ENCODE results near the gene SLC40A1. TPM values are rescaled to one million over a fixed set of nuclear protein-coding genes. Genes with fewer than 3 reads are reported as not detected.

SLC40A1 gene
- total RNA-seq, 1 donor: 393 TPM

DNA sequence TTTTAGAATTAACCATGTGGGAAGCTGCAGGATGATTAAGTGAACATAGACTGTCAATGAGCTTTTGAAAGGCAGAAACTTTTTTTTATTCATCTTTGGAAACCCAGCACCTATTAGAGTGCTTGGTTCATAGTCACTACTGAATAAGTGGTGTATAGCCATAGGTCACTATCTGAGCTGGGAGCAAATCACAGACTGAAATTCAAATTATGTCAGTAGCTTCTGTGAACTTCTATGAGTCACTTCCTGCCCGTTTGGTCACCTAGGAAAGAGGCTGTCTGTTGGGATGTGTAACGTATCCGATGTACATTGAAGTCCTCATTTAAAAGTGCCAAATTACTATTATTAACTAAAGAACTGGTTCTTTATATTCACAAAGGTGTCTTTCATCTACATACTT is 20.5 kb upstream of the SLC40A1 start:
- DNase-seq (ENCODE audit: low read depth in 2 of 3, low spot score in 2 of 3): no peak

DNA sequence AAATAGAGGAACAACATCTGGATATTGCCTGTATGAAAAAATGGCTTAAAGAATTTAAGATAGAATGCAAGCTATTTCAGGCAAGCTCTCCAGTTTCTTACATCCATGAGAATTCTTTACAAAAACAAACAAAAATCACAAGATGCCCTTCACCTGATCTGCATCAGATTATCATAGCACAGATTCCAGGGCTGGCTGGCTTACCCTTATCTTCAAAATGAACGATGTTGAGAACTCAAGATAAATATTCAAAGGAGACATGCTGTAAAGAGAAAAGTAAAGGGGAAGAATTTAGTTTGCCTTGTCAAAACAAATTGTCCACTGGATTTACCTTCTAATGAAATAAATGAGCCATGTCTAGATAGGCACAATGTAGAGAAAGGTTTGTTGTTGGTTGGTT is 18.7 kb upstream of the SLC40A1 start:
- DNase-seq (ENCODE audit: low read depth in 2 of 3, low spot score in 2 of 3): no peak

GRCh38 chr2:189595417-189595816 is 14.8 kb upstream of the SLC40A1 start:
- no peak for DNase-seq (ENCODE audit: low read depth in 2 of 3, low spot score in 2 of 3)

- DNase-seq (ENCODE audit: low read depth in 2 of 3, low spot score in 2 of 3): no peak
Observed at GRCh38 chr2:189594305-189594704, 13.7 kb upstream of the SLC40A1 start.

DNA sequence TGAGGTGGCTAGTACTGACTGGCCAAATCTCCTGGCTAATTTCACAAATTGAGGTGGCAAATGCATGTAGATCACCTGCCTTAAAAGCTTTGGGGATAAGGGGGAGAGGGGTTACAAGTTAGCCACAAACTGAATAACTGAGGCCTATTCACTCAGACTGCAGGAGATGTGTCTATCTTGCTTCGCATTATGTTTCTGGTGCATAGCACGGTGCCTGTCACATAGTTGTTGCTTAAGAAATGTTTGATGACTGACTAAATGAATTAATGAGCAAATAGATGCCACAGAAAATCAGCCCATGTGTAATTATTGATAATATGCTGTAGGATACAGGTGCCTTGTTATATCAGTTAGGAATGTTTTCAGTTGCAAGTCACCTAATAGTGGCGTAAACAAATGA is 12.5 kb upstream of the SLC40A1 start:
- no peak for DNase-seq (ENCODE audit: low read depth in 2 of 3, low spot score in 2 of 3)

- peak in 1 of 3 donors; percentile 57 for DNase-seq (ENCODE audit: low read depth in 2 of 3, low spot score in 2 of 3)
Observed at GRCh38 chr2:189592353-189592984, 11.9 kb upstream of the SLC40A1 start.

GRCh38 chr2:189587780-189588179 is 7.2 kb upstream of the SLC40A1 start:
- DNase-seq (ENCODE audit: low read depth in 2 of 3, low spot score in 2 of 3): peak in 1 of 3 donors; percentile 70

GRCh38 chr2:189585226-189585756 is 4.7 kb upstream of the SLC40A1 start:
- no peak for DNase-seq (ENCODE audit: low read depth in 2 of 3, low spot score in 2 of 3)

GRCh38 chr2:189584686-189585085 is 4.1 kb upstream of the SLC40A1 start:
- DNase-seq (ENCODE audit: low read depth in 2 of 3, low spot score in 2 of 3): no peak

DNA sequence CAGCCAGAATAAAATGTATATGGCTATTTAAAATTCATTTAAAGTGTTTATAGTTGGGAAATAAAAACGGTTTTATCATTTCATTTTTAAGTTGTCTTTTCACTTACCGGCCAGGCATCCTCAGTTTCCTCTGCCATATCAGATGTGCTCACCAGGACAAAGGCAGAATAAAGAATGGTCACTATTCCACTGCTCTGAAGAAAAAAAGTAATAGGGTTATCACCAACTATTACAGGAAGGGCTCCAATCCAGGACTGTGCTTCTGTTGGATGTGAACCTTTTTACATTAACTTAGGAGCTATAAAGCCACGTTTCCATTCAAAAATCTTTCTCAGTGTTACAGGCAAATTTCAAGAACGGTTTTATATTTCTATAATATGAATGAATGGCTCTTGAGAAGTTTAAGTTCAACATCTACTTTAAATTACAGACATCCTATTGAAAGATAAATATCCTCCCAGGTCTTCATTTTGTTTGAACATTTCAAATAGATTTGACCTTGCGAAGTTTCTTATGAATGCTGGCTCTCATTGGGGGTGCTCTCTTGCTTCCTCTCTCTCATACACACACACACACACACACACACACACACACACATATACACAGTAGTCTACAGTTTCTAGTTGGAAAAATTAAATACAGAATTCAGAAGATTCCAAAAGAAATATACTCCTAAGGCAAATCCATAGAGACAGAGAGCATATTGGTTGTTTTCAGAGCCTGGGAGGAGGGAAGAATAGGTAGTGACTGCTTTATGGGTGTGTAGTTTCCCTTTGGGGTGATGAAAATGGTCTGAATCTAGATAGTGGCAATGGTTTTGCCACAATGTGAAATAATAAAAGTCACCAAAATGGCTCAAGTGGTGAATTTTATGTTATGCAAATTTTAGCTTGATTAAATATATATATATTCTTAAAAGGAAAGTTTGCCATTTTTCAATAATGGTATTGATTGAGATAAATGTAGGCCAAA is 2.9 kb upstream of the SLC40A1 start:
- DNase-seq (ENCODE audit: low read depth in 2 of 3, low spot score in 2 of 3): no peak

DNA sequence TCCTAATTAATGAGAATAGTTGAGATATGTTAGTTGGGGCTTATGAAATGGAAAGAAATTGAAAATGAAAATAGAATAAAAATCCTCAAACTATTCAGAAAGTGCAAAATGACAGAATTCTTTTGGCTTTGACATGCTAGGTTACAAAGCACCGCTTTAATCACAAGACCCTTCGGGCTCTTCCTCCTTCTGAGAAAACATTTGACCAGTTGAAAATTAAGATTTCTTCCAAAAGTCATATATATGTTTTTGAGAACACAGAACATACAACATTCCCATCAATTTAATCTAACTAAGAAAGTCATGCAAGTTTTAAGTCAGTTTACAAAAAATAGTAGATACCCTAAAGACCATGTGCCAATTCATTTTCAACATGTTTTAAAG is 2.2 kb upstream of the SLC40A1 start:
- DNase-seq (ENCODE audit: low read depth in 2 of 3, low spot score in 2 of 3): no peak

DNA sequence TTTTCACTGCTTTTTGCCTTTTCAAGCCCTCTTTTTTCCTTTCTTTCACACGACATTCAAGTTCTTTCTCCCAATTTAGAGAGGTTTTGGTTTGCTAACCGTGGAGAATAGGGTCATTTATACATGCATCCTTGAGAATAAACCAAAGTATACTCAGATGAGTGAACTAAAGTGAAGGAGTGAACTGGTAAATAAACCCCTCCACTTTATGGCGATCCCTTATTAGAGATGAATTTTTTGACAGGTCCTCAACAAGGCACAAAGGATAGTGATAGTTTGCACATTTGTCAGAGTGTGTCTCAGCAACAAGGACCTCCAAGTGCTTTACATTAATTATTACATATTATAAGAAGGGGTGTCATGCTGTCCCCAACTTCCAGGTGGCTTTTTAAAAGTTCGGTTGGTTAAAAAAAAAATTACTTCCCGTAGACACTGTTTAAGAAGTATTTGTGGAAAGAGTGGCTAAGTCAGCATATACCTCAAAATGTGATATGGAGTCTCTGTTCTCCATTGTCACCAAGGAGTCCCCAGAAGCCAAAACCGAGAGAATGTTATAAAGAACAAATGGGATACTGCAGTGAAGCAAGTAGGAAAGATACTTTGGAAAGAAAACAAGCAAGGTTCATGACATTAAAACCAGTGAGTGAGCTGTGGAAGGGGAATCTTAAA is 1.7 kb upstream of the SLC40A1 start:
- peak in 1 of 3 donors; percentile 17 for DNase-seq (ENCODE audit: low read depth in 2 of 3, low spot score in 2 of 3)

DNA sequence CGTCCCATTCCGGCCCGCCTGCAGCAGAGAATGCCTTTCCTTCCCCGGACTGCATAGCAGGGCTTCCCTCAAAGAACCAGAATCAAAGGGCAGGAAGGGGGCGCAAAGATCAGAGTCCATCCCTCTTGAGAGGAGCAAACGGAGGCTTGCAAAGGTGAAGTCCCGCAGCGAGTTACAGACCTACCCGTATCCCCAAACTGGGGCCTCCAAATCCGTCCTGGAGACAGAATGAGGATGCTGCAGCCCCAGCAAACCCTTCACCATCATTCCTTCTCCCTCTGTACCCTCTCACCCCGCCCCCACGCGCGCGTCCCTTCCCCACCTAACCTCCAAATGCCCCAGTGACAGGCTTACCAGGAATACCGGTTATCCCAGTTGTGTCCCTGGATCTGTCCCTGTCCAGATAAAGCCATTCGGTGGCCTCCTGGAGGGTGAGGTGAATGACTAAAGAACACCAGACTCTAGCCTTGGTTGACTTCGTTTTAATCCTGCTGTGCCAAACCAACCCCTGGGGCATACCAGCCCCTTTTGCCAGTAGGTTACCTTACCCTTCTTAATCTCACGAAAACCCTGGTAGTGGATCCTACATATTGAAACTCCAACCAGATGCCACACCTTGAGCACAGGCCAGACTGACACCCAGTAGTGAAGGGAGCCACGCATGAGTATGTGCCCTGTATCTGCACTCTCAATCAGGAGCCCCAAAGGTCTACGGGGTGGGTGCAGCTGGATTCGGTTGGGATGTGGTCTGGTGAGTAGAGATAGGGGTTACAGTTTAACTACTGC is 961 bp upstream of the SLC40A1 start:
- peak in 2 of 3 donors; percentile 60 to 85 for DNase-seq (ENCODE audit: low read depth in 2 of 3, low spot score in 2 of 3)

- peak in 2 of 3 donors; percentile 5 to 60 for DNase-seq (ENCODE audit: low read depth in 2 of 3, low spot score in 2 of 3)
Observed at GRCh38 chr2:189580241-189580651, 340 bp downstream of the SLC40A1 start.

GRCh38 chr2:189579585-189580186 is 900 bp downstream of the SLC40A1 start:
- DNase-seq (ENCODE audit: low read depth in 2 of 3, low spot score in 2 of 3): peak in 1 of 3 donors; percentile 70

DNA sequence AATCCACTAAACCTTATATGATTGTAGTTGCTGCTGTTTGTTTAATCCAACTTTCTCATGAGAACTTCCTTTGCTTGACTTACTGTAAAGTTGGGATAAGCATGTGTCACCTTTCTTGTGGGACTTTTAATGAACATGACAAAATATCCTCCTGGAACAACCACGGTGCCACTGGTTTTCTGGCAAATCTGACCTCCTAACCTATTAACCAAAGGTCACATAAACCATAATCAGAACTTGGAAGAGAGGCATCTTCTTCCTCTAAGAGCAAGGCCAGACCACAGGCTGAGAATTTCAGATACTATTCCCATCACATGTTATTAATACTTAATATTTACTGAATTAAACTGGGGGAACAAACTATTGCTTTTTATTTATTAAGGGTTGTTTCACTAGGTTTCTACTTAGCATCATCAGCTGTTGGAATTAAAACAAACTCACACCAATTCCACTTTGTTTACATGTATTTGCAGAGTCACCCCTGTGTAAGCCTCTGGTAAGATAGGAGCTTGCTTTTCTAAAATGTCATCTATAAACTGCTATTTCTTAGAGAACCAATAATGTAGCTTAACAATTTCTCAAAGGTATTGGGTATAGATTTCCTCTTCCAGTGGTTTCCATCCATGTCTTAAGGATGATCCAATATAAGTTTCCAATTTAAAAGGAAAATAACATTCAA is 2.2 kb downstream of the SLC40A1 start:
- DNase-seq (ENCODE audit: low read depth in 2 of 3, low spot score in 2 of 3): no peak

GRCh38 chr2:189577121-189577520 is 3.5 kb downstream of the SLC40A1 start:
- no peak for DNase-seq (ENCODE audit: low read depth in 2 of 3, low spot score in 2 of 3)

GRCh38 chr2:189576396-189576795 is 4.2 kb downstream of the SLC40A1 start:
- DNase-seq (ENCODE audit: low read depth in 2 of 3, low spot score in 2 of 3): no peak

GRCh38 chr2:189574793-189575475 is 5.7 kb downstream of the SLC40A1 start:
- DNase-seq (ENCODE audit: low read depth in 2 of 3, low spot score in 2 of 3): no peak
